Epithelial cell of proximal tubule (primary cell): ENCODE results near the gene KLHL14. TPM values are rescaled to one million over a fixed set of nuclear protein-coding genes. Genes with fewer than 3 reads are reported as not detected.
"Not testable (repeated sequence)": the region's sequence is repeated elsewhere in the genome, so short reads cannot be mapped to it uniquely, and the experiment has no call there.

ENCODE experiments used
- DNase-seq: peaks from one replicate; pipeline ENCODE4 v3.0.0-alpha.2; 2011; ENCODE audit warnings: low read depth
- H3K4me3 ChIP-seq: 2 replicates; pipeline ENCODE4 v1.5.1; 2011; ENCODE audit warnings: low read depth, mild to moderate bottlenecking, low read length
- total RNA-seq: library from RNA; depleted of rRNA; stranded (reverse); fragments of >200 nt; gene quantifications from 2 replicates; pipeline ENCODE4 v1.2.3, GENCODE V29; 2015
- TF ChIP-seq, protein P1 (sequence below): conservative IDR thresholded peaks from 2 replicates; pipeline ENCODE4 v1.5.1; 2012; ENCODE audit warnings: low read depth, mild to moderate bottlenecking, low read length

The KLHL14 gene
- total RNA-seq, 1 donor from 2014 or later: 2.9 TPM

DNA sequence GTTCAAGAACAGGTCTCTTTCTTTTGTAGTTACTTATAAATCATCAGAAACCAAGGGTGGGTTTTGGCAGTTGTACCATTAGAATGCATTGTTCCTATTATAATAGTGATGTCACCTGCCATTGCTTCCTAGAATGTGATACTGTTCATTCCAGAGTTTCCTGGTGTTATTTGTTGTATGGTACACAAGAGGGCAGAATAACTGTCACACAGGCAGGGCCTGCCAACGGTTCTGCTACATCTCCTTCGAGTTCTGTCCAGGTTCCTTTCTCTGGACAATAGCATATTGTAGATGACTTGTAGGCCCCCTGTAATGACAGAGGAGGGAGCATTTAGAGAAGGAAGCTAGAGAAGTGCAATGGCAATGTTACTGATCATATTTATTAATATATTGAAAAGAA lies 98.3 kb downstream of the KLHL14 start:
- no peak for DNase-seq
- no peak overlapping the region for H3K4me3 ChIP-seq
- TF ChIP-seq, protein P1, sequence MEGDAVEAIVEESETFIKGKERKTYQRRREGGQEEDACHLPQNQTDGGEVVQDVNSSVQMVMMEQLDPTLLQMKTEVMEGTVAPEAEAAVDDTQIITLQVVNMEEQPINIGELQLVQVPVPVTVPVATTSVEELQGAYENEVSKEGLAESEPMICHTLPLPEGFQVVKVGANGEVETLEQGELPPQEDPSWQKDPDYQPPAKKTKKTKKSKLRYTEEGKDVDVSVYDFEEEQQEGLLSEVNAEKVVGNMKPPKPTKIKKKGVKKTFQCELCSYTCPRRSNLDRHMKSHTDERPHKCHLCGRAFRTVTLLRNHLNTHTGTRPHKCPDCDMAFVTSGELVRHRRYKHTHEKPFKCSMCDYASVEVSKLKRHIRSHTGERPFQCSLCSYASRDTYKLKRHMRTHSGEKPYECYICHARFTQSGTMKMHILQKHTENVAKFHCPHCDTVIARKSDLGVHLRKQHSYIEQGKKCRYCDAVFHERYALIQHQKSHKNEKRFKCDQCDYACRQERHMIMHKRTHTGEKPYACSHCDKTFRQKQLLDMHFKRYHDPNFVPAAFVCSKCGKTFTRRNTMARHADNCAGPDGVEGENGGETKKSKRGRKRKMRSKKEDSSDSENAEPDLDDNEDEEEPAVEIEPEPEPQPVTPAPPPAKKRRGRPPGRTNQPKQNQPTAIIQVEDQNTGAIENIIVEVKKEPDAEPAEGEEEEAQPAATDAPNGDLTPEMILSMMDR: peak; percentile 64

DNA sequence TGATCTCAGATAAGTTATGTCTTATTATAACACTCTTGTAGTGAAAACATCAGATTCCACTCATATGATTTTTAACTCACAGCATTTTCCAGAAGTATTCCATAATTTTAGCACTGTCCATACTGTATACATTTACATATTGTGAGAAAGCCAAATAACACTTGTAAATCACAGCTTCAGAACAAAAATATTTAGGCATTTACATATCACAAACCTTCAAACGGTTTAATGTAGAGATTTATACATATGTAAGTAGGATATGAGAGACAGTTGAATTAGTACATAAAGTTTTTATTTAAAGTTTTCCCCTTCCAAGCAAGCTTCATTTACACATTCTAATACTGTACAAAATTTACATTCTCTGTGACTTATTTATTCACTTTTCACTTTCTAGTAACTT lies 100.4 kb downstream of the KLHL14 start:
- no peak overlapping the region for H3K4me3 ChIP-seq
- DNase-seq: no peak
- TF ChIP-seq, protein P1: no peak

DNA sequence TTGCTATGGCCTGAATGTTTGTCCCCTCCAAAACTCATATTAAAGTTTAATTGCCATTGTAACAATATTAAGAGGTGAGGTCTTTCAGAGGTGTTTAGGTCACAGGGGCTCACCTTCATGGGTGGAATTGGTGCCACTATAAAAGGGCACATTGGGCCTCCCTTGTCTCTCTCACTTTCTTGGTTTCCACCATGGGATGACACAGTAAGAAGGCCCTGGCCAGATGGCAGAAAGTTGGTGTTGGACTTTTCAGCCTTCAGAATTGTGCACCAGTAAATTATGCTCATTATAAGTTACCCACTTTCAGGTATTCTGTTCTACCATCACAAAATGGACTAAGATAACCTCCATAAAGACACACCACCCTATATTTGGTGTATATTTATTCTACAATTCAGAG lies 102.1 kb downstream of the KLHL14 start:
- no peak overlapping the region for H3K4me3 ChIP-seq
- no peak for DNase-seq
- TF ChIP-seq, protein P1: no peak

DNA sequence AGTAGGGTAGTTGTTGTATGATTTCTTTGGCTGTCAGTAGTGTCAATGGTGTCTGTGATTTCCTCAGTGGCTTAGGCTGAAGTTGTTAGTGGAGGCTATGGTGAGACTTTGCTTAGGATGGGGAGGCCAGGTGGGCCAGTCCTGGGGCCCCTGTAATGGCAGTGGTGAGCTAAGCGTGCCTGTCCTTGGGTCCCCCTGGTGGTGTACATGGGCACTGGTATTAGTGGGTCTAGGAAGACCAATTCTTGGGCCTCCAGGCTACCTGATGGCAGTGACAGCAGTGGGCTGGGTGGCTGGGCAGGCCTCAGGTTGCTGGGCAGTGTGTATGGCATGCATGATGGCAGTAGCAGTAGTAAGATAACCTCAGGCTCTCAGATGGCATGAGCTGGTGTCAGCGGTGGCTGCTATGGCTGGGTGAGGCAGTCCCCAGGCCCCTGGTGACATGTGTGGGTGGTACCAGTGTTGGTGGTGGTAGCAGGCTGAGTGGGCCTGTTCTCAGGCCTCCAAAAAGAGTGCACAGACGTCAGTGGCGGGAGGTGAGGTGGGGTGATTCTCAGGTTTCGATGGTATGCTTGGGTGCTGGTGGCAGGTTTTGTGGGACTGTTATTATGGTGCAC lies 103.2 kb downstream of the KLHL14 start:
- DNase-seq: no peak
- H3K4me3 ChIP-seq: no peak overlapping the region
- TF ChIP-seq, protein P1: peak; percentile 47

DNA sequence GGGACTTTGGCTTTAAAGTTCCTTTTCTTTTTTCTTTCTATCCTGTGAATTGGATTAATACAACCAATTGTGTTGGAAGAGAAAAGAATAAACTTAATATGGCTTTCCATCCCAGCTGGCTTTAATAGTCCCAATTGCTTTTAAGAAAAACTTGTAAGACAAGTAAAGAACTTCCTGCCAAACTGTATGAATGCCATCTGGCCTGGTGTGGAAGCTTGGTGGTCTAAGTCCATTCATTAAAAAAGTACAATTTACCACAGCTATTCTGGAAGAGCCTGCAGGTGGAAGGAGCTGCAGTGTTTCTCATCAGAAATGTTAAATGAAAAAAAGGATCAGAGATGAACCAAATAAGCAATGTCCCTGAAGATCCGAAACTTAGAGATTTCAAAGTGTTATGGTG lies 103.9 kb downstream of the KLHL14 start:
- no peak for DNase-seq
- no peak overlapping the region for H3K4me3 ChIP-seq
- TF ChIP-seq, protein P1: no peak

DNA sequence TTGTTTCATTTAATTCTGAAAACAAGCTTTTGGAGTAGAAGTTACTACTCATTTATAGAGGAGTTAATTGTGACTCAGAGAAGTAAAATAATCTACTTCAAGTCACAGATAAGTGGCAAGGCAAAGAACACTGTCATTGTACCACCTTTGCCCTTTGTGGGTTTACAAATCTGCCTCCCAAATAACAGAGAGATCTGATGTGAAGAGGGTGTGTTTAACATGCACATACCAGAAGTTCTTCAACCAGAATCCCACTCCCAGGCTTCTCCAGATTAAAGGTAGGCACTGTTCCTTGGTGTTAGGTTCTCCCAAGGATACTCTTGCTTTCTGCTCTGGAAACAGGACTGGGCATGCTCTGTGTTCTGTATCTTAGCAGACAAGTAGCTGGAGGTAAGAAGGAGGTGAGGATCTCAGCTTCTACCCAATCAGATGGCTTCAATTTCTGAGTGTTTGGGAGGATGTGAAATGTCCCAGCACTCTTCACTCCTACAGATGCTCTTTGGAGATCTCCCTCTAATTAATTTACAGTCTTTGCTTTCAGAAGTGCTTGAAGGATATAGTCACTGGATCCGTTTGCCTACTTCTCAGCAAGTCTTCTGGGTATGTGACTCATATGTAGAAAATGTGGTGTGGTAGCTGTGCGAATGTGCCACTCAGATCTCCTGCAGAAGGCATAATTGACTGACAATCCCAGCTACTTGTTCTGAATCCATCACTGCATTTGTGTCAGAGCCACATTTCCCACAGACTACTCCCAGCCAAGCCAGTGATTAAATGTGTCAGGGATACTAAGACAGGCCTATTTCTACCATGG lies 111.1 kb downstream of the KLHL14 start:
- DNase-seq: peak; percentile 74
- TF ChIP-seq, protein P1: no peak
- H3K4me3 ChIP-seq: no peak overlapping the region

DNA sequence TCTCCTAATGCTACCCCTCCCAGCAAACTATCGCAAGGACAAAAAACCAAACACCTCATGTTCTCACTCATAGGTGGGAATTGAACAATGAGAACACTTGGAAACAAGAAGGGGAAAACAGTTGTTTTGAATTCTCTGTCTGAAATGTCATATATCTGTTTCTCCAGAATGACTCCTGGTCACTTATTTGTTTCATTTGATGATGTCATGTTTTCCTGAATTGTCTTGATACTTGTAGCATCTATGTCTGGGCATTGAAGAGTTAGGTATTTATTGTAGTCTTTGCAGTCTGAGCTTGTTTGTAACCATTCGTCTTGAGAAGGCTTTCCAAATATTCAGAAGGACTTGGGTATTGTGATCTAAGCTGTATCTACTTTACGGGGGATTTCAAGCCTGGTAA lies 118.3 kb downstream of the KLHL14 start:
- DNase-seq: not testable (repeated sequence)

DNA sequence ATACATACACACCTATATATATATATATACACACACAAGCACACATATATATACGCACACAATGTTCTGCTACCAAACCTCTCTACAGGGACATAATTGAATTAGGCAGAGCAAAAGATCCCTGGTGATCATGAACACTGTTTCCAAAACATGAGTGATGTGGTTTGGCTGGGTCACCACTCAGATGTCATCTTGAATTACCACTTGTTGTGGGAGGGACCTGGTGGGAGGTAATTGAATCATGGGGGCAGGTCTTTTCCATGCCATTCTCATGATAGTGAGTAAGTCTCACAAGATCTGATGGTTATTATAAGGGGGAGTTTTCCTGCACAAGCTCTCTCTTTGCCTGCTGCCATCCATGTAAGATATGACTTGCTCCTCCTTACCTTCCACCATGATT lies 135.2 kb downstream of the KLHL14 start:
- not testable (repeated sequence) for H3K4me3 ChIP-seq, DNase-seq

More for the DNA sequence above, 118.3 kb downstream of the KLHL14 start:
- not testable (repeated sequence) for H3K4me3 ChIP-seq
